AG09309 (cell line): ENCODE measurements around the gene OR10A5.
A peak's percentile ranks its signal among the peaks of the same experiment; 100 is the strongest.
"Not testable (repeated sequence)": the region's sequence is repeated elsewhere in the genome, so short reads cannot be mapped to it uniquely, and the experiment has no call there.

ENCODE experiments used
- DNase-seq: peaks from one replicate; pipeline ENCODE4 v3.0.0-alpha.2; 2010; ENCODE audit warnings: low read depth
- H3K4me3 ChIP-seq: 2 replicates; pipeline ENCODE4 v1.5.1; 2011; ENCODE audit warnings: mild to moderate bottlenecking, low read depth, low read length, moderate library complexity; ENCODE audit not compliant: control insufficient read depth
- CTCF ChIP-seq: IDR thresholded peaks from 2 replicates; pipeline ENCODE4 v1.5.1; 2011; ENCODE audit warnings: mild to moderate bottlenecking, low read depth, low read length, inconsistent platforms; ENCODE audit not compliant: insufficient read depth, control insufficient read depth; ENCODE audit errors: missing control alignments

OR10A5 gene

GRCh38 chr11:6843670-6844069 is 1.8 kb upstream of the OR10A5 start:
- TF ChIP-seq CTCF: no peak
- H3K4me3 ChIP-seq: no peak overlapping the region
- no peak for DNase-seq

GRCh38 chr11:6844356-6844755 is 1.1 kb upstream of the OR10A5 start:
- no peak overlapping the region for H3K4me3 ChIP-seq
- no peak for DNase-seq
- TF ChIP-seq CTCF: no peak

DNA sequence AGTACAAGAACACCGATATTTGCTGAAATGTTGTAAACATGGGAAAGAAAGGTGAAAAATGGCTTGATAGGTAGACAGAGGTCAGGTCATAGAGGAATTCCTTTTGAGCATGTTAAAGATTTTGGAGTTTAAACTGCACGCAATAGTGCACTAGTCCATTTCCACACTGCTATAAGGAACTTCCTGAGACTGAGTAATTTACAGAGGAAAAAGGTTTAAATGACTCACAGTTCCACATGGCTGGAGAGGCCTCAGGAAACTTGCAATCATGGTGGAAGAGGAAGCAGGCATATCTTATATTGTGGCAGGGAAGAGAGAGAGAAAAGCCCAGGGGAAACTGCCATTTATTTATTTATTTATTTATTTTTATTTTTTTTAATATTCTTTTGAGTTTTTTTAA is 5.0 kb downstream of the OR10A5 start:
- no peak for TF ChIP-seq CTCF
- no peak overlapping the region for H3K4me3 ChIP-seq
- no peak for DNase-seq

GRCh38 chr11:6854801-6855200 is 9.3 kb downstream of the OR10A5 start:
- not testable (repeated sequence) for H3K4me3 ChIP-seq, DNase-seq

GRCh38 chr11:6855971-6856541 is 10.6 kb downstream of the OR10A5 start:
- H3K4me3 ChIP-seq: no peak overlapping the region
- no peak for TF ChIP-seq CTCF
- DNase-seq: peak; percentile 25

DNA sequence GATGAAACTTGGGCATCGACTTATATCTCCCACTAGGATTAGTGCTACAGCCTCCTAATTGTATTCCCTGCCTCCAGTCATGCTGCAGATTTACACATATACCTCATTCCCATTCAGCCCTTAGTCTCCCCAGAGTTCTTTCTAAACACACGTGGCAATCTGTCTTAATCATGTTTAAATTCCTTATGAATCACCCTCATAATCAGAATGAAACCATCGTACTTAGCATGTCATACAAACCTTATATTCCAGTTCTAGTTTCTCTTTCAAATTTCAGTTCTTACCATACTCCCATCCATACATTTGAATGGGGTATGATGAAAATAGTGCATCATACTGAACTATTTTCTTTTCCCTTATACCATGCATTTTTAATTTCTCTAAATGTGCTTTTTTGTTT is 11.4 kb downstream of the OR10A5 start:
- no peak for TF ChIP-seq CTCF
- H3K4me3 ChIP-seq: no peak overlapping the region
- no peak for DNase-seq

DNA sequence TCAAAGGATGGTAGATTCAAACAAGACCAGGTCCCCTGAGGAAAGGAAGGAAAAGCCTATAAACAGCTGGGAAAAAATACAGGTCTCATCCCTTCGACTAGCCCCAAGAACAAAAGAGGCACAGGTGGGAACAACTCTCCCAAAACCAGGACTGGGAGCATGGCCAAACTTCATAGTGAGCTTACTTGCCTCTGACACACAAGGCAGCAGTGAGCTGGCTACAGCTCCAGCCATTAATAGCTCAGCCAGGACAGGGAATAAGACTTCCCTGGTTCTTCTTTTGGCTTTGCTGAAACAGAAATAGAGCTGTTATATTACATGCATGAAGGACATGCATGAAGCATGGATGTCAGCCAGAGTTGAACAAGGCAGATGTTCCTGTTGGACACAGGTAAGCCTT is 17.5 kb downstream of the OR10A5 start, which contains the start of gene OR10A2:
OR10A2 (plus strand) TSS at position 97 of the 400 bp plus-strand sequence. CDS start 6,698 bp downstream, outside the sequence.
- DNase-seq: no peak

More for the DNA sequence above, 17.5 kb downstream of the OR10A5 start, which contains the start of gene OR10A2:
- TF ChIP-seq CTCF: no peak
- H3K4me3 ChIP-seq: no peak within 1 kb of the TSS
